ENCODE data around the gene C1orf116. TPM values are rescaled to one million over a fixed set of nuclear protein-coding genes. Genes with fewer than 3 reads are reported as not detected.

C1orf116 gene
- polyA plus RNA-seq, 1 donor (not counting 4 experiments of a cell fraction or from before 2014, with no cell fraction given) = 69.2 TPM

GRCh38 chr1:206979379-206980043 is 53.0 kb downstream of the C1orf116 start:
- dilution Hi-C loops (cut with MboI; ENCODE audit: extremely low pct_ligation_motif_present, low sequenced_read_pairs) = loop anchor here (10.0 to 25.0 kb wide), 2 partner anchors 55 to 217 kb away; partner anchors contain the start of genes FCMR, IL10 and IL19
- Histone ChIP-seq H4K20me1 (ENCODE audit: control insufficient read depth, extremely low read depth, insufficient read depth, low read length) (no peaks in the 10 kb centered on the region), H3K27me3 (ENCODE audit: control insufficient read depth, extremely low read depth, insufficient read depth, low read length) (no peaks in the 10 kb centered on the region), H3K4me2 (ENCODE audit: control insufficient read depth, extremely low read depth, insufficient read depth, low read depth, low read length) (no peak overlapping the region), H3K36me3 (ENCODE audit: control insufficient read depth in 2 of 2, extremely low read depth in 1 of 2, insufficient read depth in 2 of 2, low read length in 2 of 2) (no peaks in the 10 kb centered on the region), H3K4me1 (ENCODE audit: control insufficient read depth, extremely low read depth, insufficient read depth, low read length) (no peaks in the 10 kb centered on the region), H3K4me3 (ENCODE audit: control insufficient read depth in 2 of 3, extremely low read depth in 1 of 3, insufficient read depth in 2 of 3, low read depth in 1 of 3, low read length in 3 of 3) (no peak overlapping the region), H2AFZ (ENCODE audit: control insufficient read depth, low read length) (no peak overlapping the region), H3K9me1 (ENCODE audit: control insufficient read depth, extremely low read depth, insufficient read depth, low read length) (no peaks in the 10 kb centered on the region), H3K79me2 (ENCODE audit: control insufficient read depth, insufficient read depth, low read length) (no peaks in the 10 kb centered on the region), H3K27ac (ENCODE audit: control insufficient read depth, insufficient read depth, low read length) (no peak overlapping the region), H3K9ac (ENCODE audit: control insufficient read depth, extremely low read depth, insufficient read depth, low read length) (no peak overlapping the region), H3K9me3 (ENCODE audit: control insufficient read depth, low read depth, low read length) (no peaks in the 10 kb centered on the region)
- DNase-seq (ENCODE audit: low read depth, low spot score) (no peak), FAIRE-seq (no peak)
- TF ChIP-seq EZH2 (IDR thresholded peaks at IDR 0.05; ENCODE audit: low read length) = no peak
- TF ChIP-seq CTCF (optimal IDR thresholded peaks at IDR 0.05 in 1 of 3, IDR thresholded peaks at IDR 0.05 in 1 of 3, conservative IDR thresholded peaks at IDR 0.05 in 1 of 3; ENCODE audit: extremely low read depth in 1 of 3, insufficient read depth in 2 of 3, low read length in 3 of 3) = peak; percentile 51 to 69 (median 61)

- no peak for TF ChIP-seq CTCF (optimal IDR thresholded peaks at IDR 0.05 in 1 of 3, IDR thresholded peaks at IDR 0.05 in 1 of 3, conservative IDR thresholded peaks at IDR 0.05 in 1 of 3; ENCODE audit: extremely low read depth in 1 of 3, insufficient read depth in 2 of 3, low read length in 3 of 3)
- no peak for TF ChIP-seq EZH2 (IDR thresholded peaks at IDR 0.05; ENCODE audit: low read length)
- FAIRE-seq (no peak), DNase-seq (ENCODE audit: low read depth, low spot score) (no peak)
- Histone ChIP-seq H3K27me3 (ENCODE audit: control insufficient read depth, extremely low read depth, insufficient read depth, low read length) (no peaks in the 10 kb centered on the region), H3K4me2 (ENCODE audit: control insufficient read depth, extremely low read depth, insufficient read depth, low read depth, low read length) (no peak overlapping the region), H3K9ac (ENCODE audit: control insufficient read depth, extremely low read depth, insufficient read depth, low read length) (no peak overlapping the region), H3K79me2 (ENCODE audit: control insufficient read depth, insufficient read depth, low read length) (no peaks in the 10 kb centered on the region), H2AFZ (ENCODE audit: control insufficient read depth, low read length) (no peak overlapping the region), H3K4me1 (ENCODE audit: control insufficient read depth, extremely low read depth, insufficient read depth, low read length) (no peaks in the 10 kb centered on the region), H3K27ac (ENCODE audit: control insufficient read depth, insufficient read depth, low read length) (no peak overlapping the region), H3K9me3 (ENCODE audit: control insufficient read depth, low read depth, low read length) (no peaks in the 10 kb centered on the region), H3K4me3 (ENCODE audit: control insufficient read depth in 2 of 3, extremely low read depth in 1 of 3, insufficient read depth in 2 of 3, low read depth in 1 of 3, low read length in 3 of 3) (no peak overlapping the region), H3K36me3 (ENCODE audit: control insufficient read depth in 2 of 2, extremely low read depth in 1 of 2, insufficient read depth in 2 of 2, low read length in 2 of 2) (no peaks in the 10 kb centered on the region), H4K20me1 (ENCODE audit: control insufficient read depth, extremely low read depth, insufficient read depth, low read length) (no peaks in the 10 kb centered on the region), H3K9me1 (ENCODE audit: control insufficient read depth, extremely low read depth, insufficient read depth, low read length) (no peaks in the 10 kb centered on the region)
- dilution Hi-C loops (cut with MboI; ENCODE audit: extremely low pct_ligation_motif_present, low sequenced_read_pairs) = loop anchor here (25.0 kb wide), 1 partner anchor 216 kb away; the partner anchor contains the start of genes IL10 and IL19
These were observed 54.3 kb downstream of the C1orf116 start for GRCh38 chr1:206978259-206978658.
